Panc1 (cell line): Measurements from ENCODE around the gene TNFRSF11A. TPM values are rescaled to one million over a fixed set of nuclear protein-coding genes. Genes with fewer than 3 reads are reported as not detected.

Experiments used
- ATAC-seq: fragments of 200-7000 bp; cut with Tn5 transposase; 2 replicates; pipeline ENCODE4 v1.9.1; 2020; ENCODE audit warnings: mild to moderate bottlenecking, moderate library complexity
- BruUV-seq: library from RNA; stranded (reverse); fragments of 400-500 nt; replicated peaks from 2 replicates; lab custom pipeline; 2021; lab: Mats Ljungman, UMichigan
- CTCF ChIA-PET: fragments of 300-600 bp; sonication (Branson Sonifier 250); formaldehyde crosslinking; loops from one replicate; lab custom pipeline; 2022; ENCODE audit warnings: antibody characterized with exemption; lab: Charles Lee
- POLR2A ChIA-PET: fragments of 300-600 bp; sonication (Branson Sonifier 250); formaldehyde crosslinking; loops from one replicate; lab custom pipeline; 2022; ENCODE audit warnings: antibody characterized with exemption; lab: Charles Lee
- DNase-seq: peaks from one replicate; pipeline ENCODE4 v3.0.0-alpha.2; 2010; ENCODE audit warnings: low read depth, low spot score
- H3K27ac ChIP-seq: 2 replicates; pipeline ENCODE4 v1.5.1; 2011; ENCODE audit warnings: mild to moderate bottlenecking, low read length, inconsistent platforms
- H3K27me3 ChIP-seq: fragments of 200-500 bp; sonication (Bioruptor generic); 2 replicates; pipeline ENCODE4 v1.6.0; 2014; ENCODE audit warnings: low read length, inconsistent platforms; ENCODE audit not compliant: control insufficient read depth, insufficient read depth
- H3K36me3 ChIP-seq: fragments of 200-500 bp; sonication (Bioruptor generic); 2 replicates; pipeline ENCODE4 v1.5.1; 2014; ENCODE audit warnings: inconsistent platforms, mild to moderate bottlenecking, low read length, moderate library complexity; ENCODE audit not compliant: control insufficient read depth, insufficient read depth
- H3K4me1 ChIP-seq: 2 replicates; pipeline ENCODE4 v1.5.1; 2011; ENCODE audit warnings: inconsistent platforms, mild to moderate bottlenecking, low read length, moderate library complexity; ENCODE audit not compliant: control insufficient read depth, insufficient read depth
- H3K4me3 ChIP-seq, 2 experiments: 2 replicates each; pipeline ENCODE4 v1.5.1; 2011 to 2012; ENCODE audit warnings: low read depth in 2 of 2, low read length in 2 of 2, mild to moderate bottlenecking in 2 of 2, inconsistent platforms in 1 of 2, moderate library complexity in 1 of 2
- H3K9me3 ChIP-seq: fragments of 200-500 bp; sonication (Bioruptor generic); 2 replicates; pipeline ENCODE4 v1.5.1; 2014; ENCODE audit warnings: low read depth, mild to moderate bottlenecking, inconsistent platforms, low read length, moderate library complexity; ENCODE audit not compliant: control insufficient read depth, insufficient read depth
- POLR2AphosphoS5 ChIP-seq: IDR thresholded peaks from 2 replicates; pipeline ENCODE4 v1.6.1; 2012; ENCODE audit warnings: mild to moderate bottlenecking, low read depth, low read length, moderate library complexity
- SIN3A ChIP-seq: IDR thresholded peaks from 2 replicates; pipeline ENCODE4 v1.6.1; 2012; ENCODE audit warnings: low read depth, mild to moderate bottlenecking, low read length, moderate library complexity, borderline replicate concordance; ENCODE audit not compliant: insufficient read depth
- TCF7L2 ChIP-seq: IDR thresholded peaks from 2 replicates; pipeline ENCODE4 v1.6.1; 2011; ENCODE audit warnings: mild to moderate bottlenecking, low read depth, low read length, inconsistent platforms
- in situ Hi-C: cut with HindIII; loops from 2 replicates; pipeline ENCODE4 v1.10.0; 2016; ENCODE audit warnings: low sequenced_read_pairs, low pct_unique_long_range_greater_than_20kb
- intact Hi-C: fragments of 100-400 bp; cut with micrococcal nuclease; formaldehyde crosslinking; loops from one replicate; pipeline ENCODE4 v1.10.0; 2022; ENCODE audit not compliant: unreplicated experiment
- total RNA-seq: library from RNA; stranded (reverse); gene quantifications from one replicate; pipeline ENCODE4 v1.2.1, GENCODE V29; 2021; ENCODE audit not compliant: unreplicated experiment
- TF ChIP-seq, protein P1 (sequence below): fragments of 450-650 bp; IDR thresholded peaks from 2 replicates; pipeline ENCODE4 v1.5.1; 2017; ENCODE audit warnings: mild to moderate bottlenecking
- TF ChIP-seq, protein P2 (sequence below), 2 experiments: IDR thresholded peaks; 2 replicates each; pipeline ENCODE4 v1.6.1; 2011 to 2012; ENCODE audit warnings: low read depth in 2 of 2, control low read depth in 1 of 2, low read length in 1 of 2, mild to moderate bottlenecking in 1 of 2, moderate library complexity in 1 of 2; ENCODE audit not compliant: insufficient read depth in 1 of 2

The TNFRSF11A gene
- total RNA-seq, 1 experiment from 2014 or later: 14.1 TPM

DNA sequence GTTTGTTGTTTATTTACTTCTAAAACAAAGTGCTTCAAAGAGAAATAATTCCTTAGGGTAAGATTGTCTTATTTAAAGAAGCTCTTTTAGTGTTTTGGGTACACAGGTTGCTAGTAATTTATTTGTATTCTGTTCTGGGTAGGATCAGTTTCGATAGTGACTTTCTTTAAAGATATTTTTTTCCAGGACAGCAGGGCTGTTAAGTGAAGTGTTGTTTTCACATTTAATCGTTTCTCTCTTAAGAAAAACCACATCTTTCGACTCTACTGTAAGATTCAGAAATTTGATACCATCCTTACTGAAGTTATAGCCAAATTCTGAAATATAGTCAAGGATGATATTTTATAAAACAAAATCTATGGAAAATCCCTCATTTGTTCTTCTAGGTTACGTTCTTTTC is 17.8 kb downstream of the TNFRSF11A start:
- ChIA-PET POLR2A (no interaction called here), CTCF (no interaction called here)
- TF ChIP-seq TCF7L2: no peak
- TF ChIP-seq SIN3A: no peak
- TF ChIP-seq, protein P1, sequence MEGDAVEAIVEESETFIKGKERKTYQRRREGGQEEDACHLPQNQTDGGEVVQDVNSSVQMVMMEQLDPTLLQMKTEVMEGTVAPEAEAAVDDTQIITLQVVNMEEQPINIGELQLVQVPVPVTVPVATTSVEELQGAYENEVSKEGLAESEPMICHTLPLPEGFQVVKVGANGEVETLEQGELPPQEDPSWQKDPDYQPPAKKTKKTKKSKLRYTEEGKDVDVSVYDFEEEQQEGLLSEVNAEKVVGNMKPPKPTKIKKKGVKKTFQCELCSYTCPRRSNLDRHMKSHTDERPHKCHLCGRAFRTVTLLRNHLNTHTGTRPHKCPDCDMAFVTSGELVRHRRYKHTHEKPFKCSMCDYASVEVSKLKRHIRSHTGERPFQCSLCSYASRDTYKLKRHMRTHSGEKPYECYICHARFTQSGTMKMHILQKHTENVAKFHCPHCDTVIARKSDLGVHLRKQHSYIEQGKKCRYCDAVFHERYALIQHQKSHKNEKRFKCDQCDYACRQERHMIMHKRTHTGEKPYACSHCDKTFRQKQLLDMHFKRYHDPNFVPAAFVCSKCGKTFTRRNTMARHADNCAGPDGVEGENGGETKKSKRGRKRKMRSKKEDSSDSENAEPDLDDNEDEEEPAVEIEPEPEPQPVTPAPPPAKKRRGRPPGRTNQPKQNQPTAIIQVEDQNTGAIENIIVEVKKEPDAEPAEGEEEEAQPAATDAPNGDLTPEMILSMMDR: no peak
- TF ChIP-seq, protein P2, sequence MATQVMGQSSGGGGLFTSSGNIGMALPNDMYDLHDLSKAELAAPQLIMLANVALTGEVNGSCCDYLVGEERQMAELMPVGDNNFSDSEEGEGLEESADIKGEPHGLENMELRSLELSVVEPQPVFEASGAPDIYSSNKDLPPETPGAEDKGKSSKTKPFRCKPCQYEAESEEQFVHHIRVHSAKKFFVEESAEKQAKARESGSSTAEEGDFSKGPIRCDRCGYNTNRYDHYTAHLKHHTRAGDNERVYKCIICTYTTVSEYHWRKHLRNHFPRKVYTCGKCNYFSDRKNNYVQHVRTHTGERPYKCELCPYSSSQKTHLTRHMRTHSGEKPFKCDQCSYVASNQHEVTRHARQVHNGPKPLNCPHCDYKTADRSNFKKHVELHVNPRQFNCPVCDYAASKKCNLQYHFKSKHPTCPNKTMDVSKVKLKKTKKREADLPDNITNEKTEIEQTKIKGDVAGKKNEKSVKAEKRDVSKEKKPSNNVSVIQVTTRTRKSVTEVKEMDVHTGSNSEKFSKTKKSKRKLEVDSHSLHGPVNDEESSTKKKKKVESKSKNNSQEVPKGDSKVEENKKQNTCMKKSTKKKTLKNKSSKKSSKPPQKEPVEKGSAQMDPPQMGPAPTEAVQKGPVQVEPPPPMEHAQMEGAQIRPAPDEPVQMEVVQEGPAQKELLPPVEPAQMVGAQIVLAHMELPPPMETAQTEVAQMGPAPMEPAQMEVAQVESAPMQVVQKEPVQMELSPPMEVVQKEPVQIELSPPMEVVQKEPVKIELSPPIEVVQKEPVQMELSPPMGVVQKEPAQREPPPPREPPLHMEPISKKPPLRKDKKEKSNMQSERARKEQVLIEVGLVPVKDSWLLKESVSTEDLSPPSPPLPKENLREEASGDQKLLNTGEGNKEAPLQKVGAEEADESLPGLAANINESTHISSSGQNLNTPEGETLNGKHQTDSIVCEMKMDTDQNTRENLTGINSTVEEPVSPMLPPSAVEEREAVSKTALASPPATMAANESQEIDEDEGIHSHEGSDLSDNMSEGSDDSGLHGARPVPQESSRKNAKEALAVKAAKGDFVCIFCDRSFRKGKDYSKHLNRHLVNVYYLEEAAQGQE (IDR thresholded peaks at IDR 0.05; ENCODE audit: insufficient read depth in 1 of 2, low read depth in 2 of 2, low read length in 1 of 2): no peak
- TF ChIP-seq POLR2AphosphoS5: no peak
- Histone ChIP-seq H3K36me3 (no peaks in the 10 kb centered on the region), H3K27me3 (no peaks in the 10 kb centered on the region), H3K4me1 (peaks cover 42% of the 10 kb centered on the region), H3K27ac (no peak overlapping the region), H3K4me3 (no peak overlapping the region), H3K9me3 (no peaks in the 10 kb centered on the region)
- intact Hi-C loops: no loop called here
- no peak for ATAC-seq
- DNase-seq: no peak
- BruUV-seq: no TSS peak
- in situ Hi-C loops: no loop called here

DNA sequence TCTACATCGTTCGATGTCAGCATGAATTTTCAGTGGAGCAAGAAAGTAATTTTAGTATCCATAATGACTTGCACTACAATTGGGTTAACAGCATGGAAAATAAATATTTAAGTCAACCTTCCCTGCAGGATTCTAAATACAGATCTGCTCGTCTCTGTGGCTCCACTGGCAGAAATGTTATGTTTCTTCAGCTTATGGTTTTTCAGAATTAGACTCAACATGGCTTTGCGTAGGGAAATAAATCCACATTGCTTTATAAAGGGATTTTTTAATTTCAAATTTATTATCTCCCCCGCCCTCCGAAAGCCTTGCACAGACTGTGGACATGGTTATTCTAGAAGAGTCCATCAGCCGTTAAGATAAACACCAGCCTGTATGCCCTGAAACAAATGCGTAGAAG is 18.2 kb downstream of the TNFRSF11A start:
- Histone ChIP-seq H3K36me3 (no peaks in the 10 kb centered on the region), H3K27me3 (no peaks in the 10 kb centered on the region), H3K9me3 (no peaks in the 10 kb centered on the region), H3K4me1 (peaks cover 38% of the 10 kb centered on the region), H3K4me3 (no peak overlapping the region), H3K27ac (no peak overlapping the region)
- no TSS peak for BruUV-seq
- no peak for DNase-seq
- TF ChIP-seq TCF7L2 (no peak), POLR2AphosphoS5 (no peak), SIN3A (no peak)
- TF ChIP-seq, protein P1: no peak
- ChIA-PET POLR2A (no interaction called here), CTCF (no interaction called here)
- intact Hi-C loops: no loop called here
- in situ Hi-C loops: no loop called here
- ATAC-seq: no peak
